Activated CD4-positive, alpha-beta memory T cell treated with anti-CD3 and anti-CD28 coated beads for 36 hours (primary cell): Measurements from ENCODE around the gene HOXB6. TPM values are rescaled to one million over a fixed set of nuclear protein-coding genes. Genes with fewer than 3 reads are reported as not detected.

Experiments used
- CTCF ChIA-PET: fragments of 350-600 bp; sonication (Branson Sonifier 250); formaldehyde crosslinking; loops from one replicate; lab custom pipeline; 2021; ENCODE audit warnings: antibody characterized with exemption, inconsistent platforms; lab: Charles Lee
- POLR2A ChIA-PET: fragments of 350-600 bp; sonication (Branson Sonifier 250); formaldehyde crosslinking; loops from one replicate; lab custom pipeline; 2021; ENCODE audit warnings: antibody characterized with exemption; lab: Charles Lee
- DNase-seq: peaks from one replicate; pipeline ENCODE4 v3.0.0-alpha.2; 2020
- H3K27ac Mint-ChIP-seq: one replicate; pipeline ENCODE4 v1.8.0; 2021; ENCODE audit warnings: mixed read lengths
- H3K27me3 Mint-ChIP-seq: one replicate; pipeline ENCODE4 v1.8.0; 2021; ENCODE audit warnings: mixed read lengths
- H3K36me3 Mint-ChIP-seq: one replicate; pipeline ENCODE4 v1.8.0; 2021; ENCODE audit warnings: mixed read lengths
- H3K4me1 Mint-ChIP-seq: one replicate; pipeline ENCODE4 v1.8.0; 2021; ENCODE audit warnings: low read depth, mixed read lengths
- H3K4me3 Mint-ChIP-seq: one replicate; pipeline ENCODE4 v1.8.0; 2021; ENCODE audit warnings: mild to moderate bottlenecking, mixed read lengths
- H3K9me3 Mint-ChIP-seq: one replicate; pipeline ENCODE4 v1.8.0; 2021; ENCODE audit warnings: mixed read lengths
- intact Hi-C: fragments of 100-400 bp; cut with micrococcal nuclease; formaldehyde crosslinking; loops from one replicate; pipeline ENCODE4 v1.15.1; 2023
- total RNA-seq, 2 experiments: library from RNA; stranded (reverse); gene quantifications; one replicate each; pipeline ENCODE4 v1.2.3, GENCODE V29; 2021

HOXB6 gene
- total RNA-seq, 2 experiments from 2014 or later, result 0.21 to 0.22 TPM

DNA sequence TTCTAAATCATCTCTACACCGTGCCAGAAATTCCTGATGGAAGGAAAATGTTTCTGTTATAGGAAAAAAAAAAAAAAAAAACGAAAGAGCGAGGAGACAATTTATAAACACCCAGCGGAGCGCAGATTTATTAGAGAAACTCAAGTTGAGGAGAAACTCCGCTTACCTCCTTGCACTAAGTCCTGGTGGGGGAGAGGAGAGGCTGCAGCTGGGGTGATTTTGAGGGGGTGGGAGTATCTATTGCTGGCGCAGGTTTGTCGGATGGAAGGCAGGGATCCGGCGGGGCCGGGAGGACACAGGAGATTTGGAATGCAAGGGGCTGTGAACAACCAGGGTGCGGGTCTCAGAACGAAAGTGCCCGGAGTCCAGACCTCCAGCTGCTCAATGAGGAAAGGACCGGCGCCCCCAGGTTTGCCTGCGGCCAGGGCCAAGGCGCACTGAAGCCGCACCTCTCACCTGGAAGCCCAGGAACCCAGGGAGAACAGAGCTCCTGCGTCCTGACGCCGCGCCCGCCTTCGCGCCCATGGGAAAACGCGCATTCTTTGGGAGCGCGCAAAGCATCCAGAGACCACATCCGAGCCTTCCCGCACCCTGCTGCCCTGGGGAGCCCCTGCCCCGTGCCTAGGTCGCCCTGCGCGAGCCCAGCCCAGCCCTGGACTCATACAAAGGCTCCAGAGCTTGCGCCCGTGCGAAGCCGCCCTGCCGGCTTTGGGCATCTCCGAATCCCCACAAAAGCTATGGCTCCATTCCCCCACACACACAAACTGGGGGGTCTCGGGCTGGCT is 12.9 kb upstream of the HOXB6 start:
- ChIA-PET CTCF (interaction anchor here (0.7 to 4.9 kb wide), 28 partner anchors 9 to 592 kb away, joined by 3 to 22 read pairs (median 5); partner anchors contain the start of genes CBX1 and HOXB5), POLR2A (no interaction called here)
- Mint-ChIP-seq H3K4me1 (peaks cover 47% of the 10 kb centered on the region), H3K4me3 (no peak overlapping the region), H3K27ac (peak overlapping the region; percentile 7), H3K27me3 (peaks cover 87% of the 10 kb centered on the region), H3K9me3 (no peaks in the 10 kb centered on the region), H3K36me3 (no peaks in the 10 kb centered on the region)
- intact Hi-C loops, result loop anchor here (5.0 to 10.0 kb wide), 2 partner anchors 105 to 483 kb away; partner anchors contain the start of genes PRAC1 and PRAC2
- DNase-seq, result no peak

DNA sequence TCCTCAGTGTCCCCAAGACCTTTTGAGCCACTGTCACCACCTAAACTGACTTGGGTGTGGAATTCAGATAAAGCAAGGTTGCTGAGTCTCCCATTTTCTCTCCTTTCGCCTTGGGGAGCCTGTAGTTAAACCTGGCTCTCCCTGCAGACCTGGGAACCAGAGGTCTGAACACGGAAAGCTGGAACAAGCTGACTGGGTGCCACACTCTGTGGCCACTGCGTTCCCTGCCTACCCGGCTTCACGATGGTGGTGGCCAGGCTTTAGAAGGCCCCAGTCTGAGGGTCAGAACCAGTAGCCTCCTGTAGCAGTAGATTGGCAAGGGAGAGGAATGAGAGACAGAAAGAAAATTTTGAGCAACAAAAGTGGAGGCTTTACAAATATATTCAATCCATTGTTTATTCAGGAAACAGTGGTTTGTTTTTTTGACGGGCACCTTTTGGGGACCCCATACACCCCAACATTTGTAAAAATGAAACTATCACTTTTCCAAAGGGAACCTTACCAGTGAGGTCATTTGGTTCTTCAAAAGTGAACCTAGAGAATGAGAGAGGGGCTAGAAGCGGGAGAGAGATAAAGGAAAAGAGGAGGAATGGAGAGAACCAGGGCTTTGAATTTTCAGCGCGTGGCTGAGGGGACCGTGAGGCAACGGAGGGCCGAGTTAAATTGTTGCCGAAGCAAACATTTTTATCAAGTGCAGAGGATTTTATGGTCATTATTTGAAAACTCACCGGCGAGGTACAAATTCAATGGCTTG is 12.1 kb upstream of the HOXB6 start:
- intact Hi-C loops, result loop anchor here (5.0 to 10.0 kb wide), 2 partner anchors 105 to 482 kb away; partner anchors contain the start of genes PRAC1 and PRAC2
- no peaks in the 10 kb centered on the region for H3K36me3 Mint-ChIP-seq
- H3K4me1 Mint-ChIP-seq, result peaks cover 51% of the 10 kb centered on the region
- no peak overlapping the region for H3K4me3 Mint-ChIP-seq
- CTCF ChIA-PET, result interaction anchor here (1.0 to 4.9 kb wide), 8 partner anchors 8 to 591 kb away, joined by 3 to 22 read pairs (median 6); partner anchors contain the start of gene HOXB5
- POLR2A ChIA-PET, result no interaction called here
- peak overlapping the region; percentile 7 for H3K27ac Mint-ChIP-seq
- no peaks in the 10 kb centered on the region for H3K9me3 Mint-ChIP-seq
- peaks cover 83% of the 10 kb centered on the region for H3K27me3 Mint-ChIP-seq
- no peak for DNase-seq

GRCh38 chr17:48615963-48616716 is 11.4 kb upstream of the HOXB6 start:
- ChIA-PET CTCF (interaction anchor here (0.8 to 4.9 kb wide), 9 partner anchors 9 to 536 kb away, joined by 3 to 22 read pairs (median 3); partner anchors contain the start of gene HOXB5), POLR2A (interaction anchor here (0.5 kb wide), 1 partner anchor 10 kb away, joined by 3 read pairs; no protein-coding TSS in a partner anchor)
- Mint-ChIP-seq H3K27ac (no peak overlapping the region), H3K36me3 (no peaks in the 10 kb centered on the region), H3K27me3 (peaks cover 84% of the 10 kb centered on the region), H3K4me1 (peaks cover 57% of the 10 kb centered on the region), H3K9me3 (no peaks in the 10 kb centered on the region), H3K4me3 (no peak overlapping the region)
- intact Hi-C loops, result loop anchor here (5.0 to 10.0 kb wide), 2 partner anchors 106 to 481 kb away; partner anchors contain the start of genes PRAC1 and PRAC2
- no peak for DNase-seq

DNA sequence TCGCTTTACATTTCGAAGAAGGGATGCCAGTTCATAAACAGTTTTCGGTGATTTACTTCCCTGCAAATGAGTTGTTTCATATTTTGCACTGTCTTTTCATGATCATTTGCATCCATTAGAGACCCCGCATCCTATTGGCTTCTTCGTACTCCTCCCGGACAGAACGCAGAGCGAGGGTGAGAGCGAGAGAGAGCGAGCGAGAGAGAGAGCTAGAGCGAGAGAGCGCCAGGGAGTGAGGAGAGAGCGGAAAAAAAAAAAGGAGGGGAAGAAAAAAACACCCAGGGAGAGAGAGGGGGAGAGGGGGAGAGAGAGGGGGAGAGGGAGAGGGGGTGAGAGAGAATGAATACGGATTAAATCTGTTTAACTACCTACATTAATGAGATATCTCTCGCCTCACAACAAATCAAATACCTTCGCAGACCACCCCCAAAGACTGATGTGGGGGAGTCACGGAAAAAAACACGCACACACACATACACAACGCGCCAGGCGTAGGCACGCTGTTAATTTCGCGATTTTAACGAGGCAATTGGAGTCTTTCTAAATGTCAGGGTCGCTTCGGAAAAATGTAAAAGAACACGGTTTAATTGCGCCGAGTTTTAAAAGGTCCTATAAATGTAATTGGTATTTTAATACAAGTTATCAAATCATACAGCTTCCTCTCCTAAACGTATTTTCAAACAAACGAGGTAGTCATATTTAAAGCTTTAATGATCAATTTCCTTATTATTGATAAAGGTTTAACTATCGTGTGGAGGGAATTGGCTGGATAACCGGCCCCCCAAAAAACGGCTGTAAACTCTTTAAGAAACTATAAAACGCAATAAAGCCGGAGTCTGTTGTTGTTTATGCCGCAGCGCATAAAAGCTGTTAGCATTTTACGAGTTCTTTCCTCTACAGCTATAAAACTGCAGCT is 10.5 kb upstream of the HOXB6 start, which contains the start of gene HOXB8:
HOXB8 (minus strand) TSS at position 246 of the 916 bp plus-strand sequence. CDS start 588 bp downstream, outside the sequence.
- POLR2A ChIA-PET, result interaction anchor here (0.5 kb wide), 1 partner anchor 10 kb away, joined by 3 read pairs; no protein-coding TSS in a partner anchor
- Mint-ChIP-seq H3K4me1 (peaks cover 62% of the 10 kb centered on the region), H3K27ac (peak within 1 kb of the TSS; percentile 42)

DNA sequence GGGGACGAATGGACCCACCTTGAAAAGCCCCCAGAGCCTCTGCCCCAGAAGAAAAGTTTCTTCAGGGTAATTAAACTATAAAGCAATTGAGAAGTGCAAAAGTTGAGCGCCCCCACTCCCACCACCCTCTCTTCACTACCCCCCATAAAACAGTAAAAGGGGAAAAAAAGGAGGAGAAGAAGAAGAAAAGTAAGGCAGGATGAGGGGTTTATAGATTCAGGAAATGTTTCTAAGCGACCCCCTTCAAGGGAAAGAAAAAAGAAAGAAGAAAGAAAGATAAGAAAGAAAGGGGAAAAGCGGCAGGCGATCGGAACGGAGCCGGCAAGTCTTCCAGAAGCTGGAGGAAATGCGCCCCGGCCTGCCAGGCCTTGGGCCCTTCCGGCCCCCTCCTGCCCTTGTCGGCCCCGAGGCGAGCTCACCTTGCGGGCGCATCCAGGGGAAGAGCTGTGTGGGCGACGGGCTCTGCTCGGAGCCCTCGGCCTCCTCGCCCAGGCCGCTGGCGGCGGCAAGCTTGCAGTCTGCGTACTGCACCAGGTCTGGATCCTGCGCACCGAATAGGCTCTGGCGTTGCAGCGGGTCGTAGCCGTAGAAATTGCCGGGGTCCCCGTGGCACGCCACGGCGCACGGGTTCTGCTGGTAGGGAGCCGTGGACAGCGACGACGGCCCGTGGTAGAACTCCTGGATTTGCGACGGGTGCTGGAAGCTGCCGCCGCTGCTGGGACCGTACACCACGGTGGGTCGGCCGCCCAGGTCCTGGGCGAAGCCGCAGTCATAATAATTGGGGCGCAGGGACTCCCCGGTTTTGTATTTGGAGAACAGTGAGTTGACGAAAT is 9.3 kb upstream of the HOXB6 start:
- intact Hi-C loops, result loop anchor here (2.0 to 10.0 kb wide), 4 partner anchors 17 to 587 kb away; no protein-coding TSS in a partner anchor
- H3K9me3 Mint-ChIP-seq, result no peaks in the 10 kb centered on the region
- ChIA-PET CTCF (interaction anchor here (0.6 to 2.7 kb wide), 16 partner anchors 9 to 589 kb away, joined by 3 to 19 read pairs (median 5); partner anchors contain the start of genes HOXB5 and HOXB9), POLR2A (interaction anchor here (2.4 kb wide), 1 partner anchor 12 kb away, joined by 13 read pairs; the partner anchor contains the start of gene HOXB9)
- peaks cover 59% of the 10 kb centered on the region for H3K4me1 Mint-ChIP-seq
- H3K27ac Mint-ChIP-seq, result no peak overlapping the region
- H3K27me3 Mint-ChIP-seq, result peaks cover 78% of the 10 kb centered on the region
- peak overlapping the region; percentile 28 for H3K4me3 Mint-ChIP-seq
- DNase-seq, result peak; percentile 46
- H3K36me3 Mint-ChIP-seq, result no peaks in the 10 kb centered on the region

More for the DNA sequence above, 10.5 kb upstream of the HOXB6 start, which contains the start of gene HOXB8:
- no peaks in the 10 kb centered on the region for H3K9me3 Mint-ChIP-seq
- no peak for DNase-seq
- CTCF ChIA-PET, result interaction anchor here (0.7 to 4.9 kb wide), 14 partner anchors 9 to 955 kb away, joined by 3 to 22 read pairs (median 4); partner anchors contain the start of gene HOXB5
- peak within 1 kb of the TSS; percentile 20 for H3K4me3 Mint-ChIP-seq
- peaks cover 81% of the 10 kb centered on the region for H3K27me3 Mint-ChIP-seq
- intact Hi-C loops, result loop anchor here (5.0 to 10.0 kb wide), 2 partner anchors 107 to 481 kb away; partner anchors contain the start of genes PRAC1 and PRAC2
- H3K36me3 Mint-ChIP-seq, result no peaks in the 10 kb centered on the region

- intact Hi-C loops, result loop anchor here (2.0 to 10.0 kb wide), 4 partner anchors 16 to 586 kb away; no protein-coding TSS in a partner anchor
- Mint-ChIP-seq H3K36me3 (no peaks in the 10 kb centered on the region), H3K4me3 (peak overlapping the region; percentile 72), H3K27me3 (peaks cover 76% of the 10 kb centered on the region), H3K27ac (no peak overlapping the region), H3K9me3 (no peaks in the 10 kb centered on the region), H3K4me1 (peaks cover 52% of the 10 kb centered on the region)
- ChIA-PET CTCF (interaction anchor here (0.6 to 2.7 kb wide), 22 partner anchors 10 to 672 kb away, joined by 3 to 19 read pairs (median 4); partner anchors contain the start of genes HOXB5 and PNPO), POLR2A (interaction anchor here (2.4 kb wide), 1 partner anchor 13 kb away, joined by 13 read pairs; the partner anchor contains the start of gene HOXB9)
- DNase-seq, result peak; percentile 59
Observed at GRCh38 chr17:48612854-48613691, 8.3 kb upstream of the HOXB6 start.

DNA sequence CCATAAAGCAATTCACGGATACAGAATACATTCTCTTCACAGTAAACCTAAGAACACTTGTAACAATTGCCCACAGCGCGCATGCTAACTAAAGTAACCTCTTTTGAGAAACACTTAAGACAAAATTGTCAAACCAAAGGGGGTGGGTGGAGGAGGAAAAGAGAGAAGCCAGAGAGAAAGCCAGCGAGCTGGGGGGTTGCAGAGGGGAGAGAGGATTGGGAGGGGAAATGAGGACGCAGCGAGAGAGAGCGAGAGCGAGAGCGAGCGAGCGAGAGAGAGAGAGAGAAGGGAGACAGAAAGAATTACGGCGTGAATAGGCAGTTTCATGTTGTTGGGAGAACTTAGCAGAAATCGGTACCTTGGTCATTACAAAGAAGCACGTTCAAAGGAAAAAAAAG is 7.7 kb upstream of the HOXB6 start:
- peak overlapping the region; percentile 60 for H3K4me3 Mint-ChIP-seq
- peaks cover 48% of the 10 kb centered on the region for H3K4me1 Mint-ChIP-seq
- ChIA-PET POLR2A (interaction anchor here (2.4 kb wide), 1 partner anchor 13 kb away, joined by 13 read pairs; the partner anchor contains the start of gene HOXB9), CTCF (interaction anchor here (0.6 to 2.7 kb wide), 19 partner anchors 11 to 671 kb away, joined by 3 to 19 read pairs (median 4); partner anchors contain the start of genes HOXB5 and PNPO)
- no peak overlapping the region for H3K27ac Mint-ChIP-seq
- H3K36me3 Mint-ChIP-seq, result no peaks in the 10 kb centered on the region
- H3K9me3 Mint-ChIP-seq, result no peaks in the 10 kb centered on the region
- no peak for DNase-seq
- peaks cover 74% of the 10 kb centered on the region for H3K27me3 Mint-ChIP-seq
- intact Hi-C loops, result loop anchor here (2.0 to 10.0 kb wide), 4 partner anchors 16 to 585 kb away; no protein-coding TSS in a partner anchor

DNA sequence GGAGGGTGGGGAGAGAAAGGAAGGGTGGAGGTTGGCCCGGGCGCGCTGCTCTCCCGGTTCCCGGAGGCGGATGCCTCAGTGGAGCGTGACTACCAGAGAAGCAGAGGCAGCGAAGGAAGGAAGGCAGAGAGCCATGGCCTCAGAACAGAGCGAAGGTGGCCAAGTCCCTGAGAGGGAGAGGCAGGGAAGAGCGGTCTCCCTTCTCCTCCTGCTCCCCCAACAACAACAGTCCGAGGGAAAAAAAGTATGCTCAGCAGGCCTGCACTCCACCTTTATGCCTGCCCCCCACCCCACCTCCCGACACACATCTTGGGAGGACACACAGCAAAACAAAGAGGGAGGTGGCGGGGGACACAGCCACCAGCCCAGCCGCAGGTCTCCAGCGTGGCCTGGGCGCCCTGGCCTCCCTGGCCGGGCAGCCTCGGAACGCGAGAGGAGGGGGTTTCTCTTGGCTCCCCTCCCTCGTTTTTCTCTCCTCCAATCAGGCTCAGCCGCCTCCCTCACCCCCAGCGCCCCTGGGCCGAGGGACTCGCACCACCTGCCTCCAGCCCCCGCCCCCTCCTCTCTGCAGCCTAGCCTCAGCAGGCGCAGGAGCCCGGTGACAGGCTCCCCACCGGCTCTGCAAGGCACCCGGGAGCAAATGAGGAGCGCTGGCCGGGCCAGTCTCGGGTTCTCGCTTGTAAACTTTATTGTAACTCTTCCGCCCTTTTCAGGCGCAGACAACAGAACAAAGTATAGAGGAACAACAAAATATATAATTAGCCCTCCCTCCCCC is 7.1 kb upstream of the HOXB6 start:
- no peak for DNase-seq
- peak overlapping the region; percentile 86 for H3K4me3 Mint-ChIP-seq
- CTCF ChIA-PET, result interaction anchor here (1.0 to 1.8 kb wide), 2 partner anchors 11 to 119 kb away, joined by 3 to 13 read pairs; no protein-coding TSS in a partner anchor
- H3K4me1 Mint-ChIP-seq, result peaks cover 42% of the 10 kb centered on the region
- intact Hi-C loops, result loop anchor here (2.0 to 10.0 kb wide), 4 partner anchors 15 to 585 kb away; no protein-coding TSS in a partner anchor
- peaks cover 68% of the 10 kb centered on the region for H3K27me3 Mint-ChIP-seq
- no peaks in the 10 kb centered on the region for H3K9me3 Mint-ChIP-seq
- no peaks in the 10 kb centered on the region for H3K36me3 Mint-ChIP-seq
- H3K27ac Mint-ChIP-seq, result peak overlapping the region; percentile 8
- POLR2A ChIA-PET, result no interaction called here
